Lower leg skin (tissue), 4 donors: ENCODE results near the gene CIB4. TPM values are rescaled to one million over a fixed set of nuclear protein-coding genes. Genes with fewer than 3 reads are reported as not detected.

ENCODE experiments used
- DNase-seq, 2 donors: peaks; one replicate each; pipeline ENCODE4 v3.0.0-alpha.2; 2019; ENCODE audit warnings: low spot score in 2 of 2
- H3K4me3 ChIP-seq: fragments of 200-600 bp; sonication (generic); 2 replicates; pipeline ENCODE4 v1.5.1; 2017; ENCODE audit warnings: mild to moderate bottlenecking, low read depth; ENCODE audit not compliant: poor library complexity, severe bottlenecking
- CTCF ChIP-seq, 3 donors: fragments of 450-650 bp; IDR thresholded peaks; one replicate each; pipeline ENCODE4 v1.5.1; 2016; ENCODE audit warnings: antibody characterized with exemption in 3 of 3, mild to moderate bottlenecking in 3 of 3, moderate library complexity in 2 of 3
- POLR2A ChIP-seq, 2 donors: fragments of 450-650 bp; IDR thresholded peaks; one replicate each; pipeline ENCODE4 v1.6.1; 2016 to 2017; ENCODE audit warnings: antibody characterized with exemption in 2 of 2, mild to moderate bottlenecking in 1 of 2, moderate library complexity in 1 of 2
- WGBS, 2 donors: methylation state at CpG; one replicate each; pipeline ENCODE4 v1.1.5; 2018; 5-methylcytosine and 5-hydroxymethylcytosine counted together
- intact Hi-C: fragments of 100-400 bp; cut with DNase I; formaldehyde crosslinking; loops from one replicate; pipeline ENCODE4 v1.15.0; 2023; ENCODE audit warnings: low total_unique reads
- total RNA-seq, 4 donors: library from RNA; depleted of rRNA; stranded (reverse); fragments of >200 nt; gene quantifications; one replicate each; pipeline ENCODE4 v1.1.0, GENCODE V29; 2016

Gene CIB4
- total RNA-seq, 4 donors from 2014 or later = not detected

- no peak for DNase-seq
- H3K4me3 ChIP-seq = no peak overlapping the region
- TF ChIP-seq CTCF (IDR thresholded peaks at IDR 0.05) (no peak), POLR2A (IDR thresholded peaks at IDR 0.05) (no peak)
- intact Hi-C loops = no loop called here
- WGBS, 2 donors = 21 to 29% methylated on average over 2 of the region's 2 CpGs
Measured at GRCh38 chr2:26597197-26597596, 44.0 kb downstream of the CIB4 start.

DNA sequence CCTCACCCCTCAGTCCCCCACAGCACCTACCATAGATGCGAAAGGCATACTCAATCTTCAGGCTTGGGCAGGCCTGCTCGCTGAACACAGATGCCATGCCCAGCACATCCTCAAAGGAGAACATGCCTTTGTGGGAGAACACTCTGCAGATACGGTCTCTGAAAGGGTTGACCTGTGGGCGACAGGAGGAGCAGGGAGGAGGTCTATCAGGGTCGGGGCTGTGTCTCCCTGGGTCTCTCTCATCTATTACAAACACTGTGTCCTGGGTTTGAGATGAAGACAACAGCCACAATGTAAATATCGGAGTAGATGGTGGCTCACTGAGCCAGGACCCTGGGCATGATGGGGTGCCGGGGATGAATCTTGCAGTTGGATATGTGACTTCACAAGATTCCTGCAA, 46.0 kb downstream of the CIB4 start:
- peak in 1 of 2 donors; percentile 61 for DNase-seq
- TF ChIP-seq CTCF (IDR thresholded peaks at IDR 0.05) (no peak), POLR2A (IDR thresholded peaks at IDR 0.05) (no peak)
- 80 to 89% methylated on average over 7 of the region's 7 CpGs for WGBS, 2 donors
- intact Hi-C loops = no loop called here
- H3K4me3 ChIP-seq = no peak overlapping the region

- intact Hi-C loops = no loop called here
- TF ChIP-seq POLR2A (IDR thresholded peaks at IDR 0.05) = no peak
- no peak for TF ChIP-seq CTCF (IDR thresholded peaks at IDR 0.05)
- H3K4me3 ChIP-seq = no peak overlapping the region
- peak in 1 of 2 donors; percentile 78 for DNase-seq
- 82 to 87% methylated on average over 12 of the region's 12 CpGs for WGBS, 2 donors
Measured at GRCh38 chr2:26591619-26592505, 49.3 kb downstream of the CIB4 start.

- WGBS, 2 donors = 69% methylated on average over 11 of the region's 11 CpGs
- DNase-seq = peak in 1 of 2 donors; percentile 61
- intact Hi-C loops = no loop called here
- no peak overlapping the region for H3K4me3 ChIP-seq
- TF ChIP-seq POLR2A (IDR thresholded peaks at IDR 0.05) (no peak), CTCF (IDR thresholded peaks at IDR 0.05) (no peak)
Measured at GRCh38 chr2:26590980-26591618, 50.1 kb downstream of the CIB4 start.

- DNase-seq = peak in 1 of 2 donors; percentile 34
- intact Hi-C loops = no loop called here
- 48 to 67% methylated on average over 6 of the region's 6 CpGs for WGBS, 2 donors
- H3K4me3 ChIP-seq = no peak overlapping the region
- no peak for TF ChIP-seq POLR2A (IDR thresholded peaks at IDR 0.05)
- no peak for TF ChIP-seq CTCF (IDR thresholded peaks at IDR 0.05)
Measured at GRCh38 chr2:26590508-26590907, 50.7 kb downstream of the CIB4 start.
